WTC11 (cell line): ENCODE measurements around the gene JMJD4. TPM values are rescaled to one million over a fixed set of nuclear protein-coding genes. Genes with fewer than 3 reads are reported as not detected.

ENCODE experiments used
- ATAC-seq: fragments of 200-7000 bp; cut with Tn5 transposase; 2 replicates; pipeline ENCODE4 v1.10.0; 2021; ENCODE audit warnings: mild to moderate bottlenecking, moderate library complexity
- CTCF ChIA-PET: fragments of 300-600 bp; sonication (Branson Sonifier 250); formaldehyde crosslinking; loops from one replicate; lab custom pipeline; 2021; ENCODE audit warnings: antibody characterized with exemption; lab: Charles Lee
- POLR2A ChIA-PET: fragments of 350-600 bp; sonication (Branson Sonifier 250); formaldehyde crosslinking; loops from one replicate; lab custom pipeline; 2021; ENCODE audit warnings: antibody characterized with exemption; lab: Charles Lee
- DNase-seq: peaks from one replicate; pipeline ENCODE4 v3.0.0; 2021; ENCODE audit warnings: low spot score
- H3K27ac Mint-ChIP-seq: 2 replicates; pipeline ENCODE4 v1.8.0; 2021; ENCODE audit warnings: mixed read lengths
- H3K27me3 Mint-ChIP-seq: 2 replicates; pipeline ENCODE4 v1.8.0; 2021; ENCODE audit warnings: low read depth, mild to moderate bottlenecking, moderate library complexity, mixed read lengths
- H3K36me3 Mint-ChIP-seq: 2 replicates; pipeline ENCODE4 v1.8.0; 2021; ENCODE audit warnings: mixed read lengths
- H3K4me1 Mint-ChIP-seq: 2 replicates; pipeline ENCODE4 v1.8.0; 2022; ENCODE audit warnings: mixed read lengths
- H3K4me3 Mint-ChIP-seq: 2 replicates; pipeline ENCODE4 v1.8.0; 2021; ENCODE audit warnings: mild to moderate bottlenecking, moderate library complexity, mixed read lengths
- H3K9me3 Mint-ChIP-seq: 2 replicates; pipeline ENCODE4 v1.8.0; 2021; ENCODE audit warnings: mixed read lengths
- ATF1 ChIP-seq: sonication (generic); formaldehyde crosslinking; IDR thresholded peaks from 2 replicates; pipeline ENCODE4 v1.8.1; 2023; ENCODE audit warnings: mild to moderate bottlenecking, moderate library complexity, missing genetic modification reagents
- HMGA2 ChIP-seq: fragments of 250-450 bp; sonication (Bioruptor Pico); IDR thresholded peaks from 2 replicates; pipeline ENCODE4 v1.4.0; 2021; ENCODE audit warnings: mild to moderate bottlenecking, moderate library complexity
- JAZF1 ChIP-seq: fragments of 250-450 bp; sonication (Bioruptor Pico); IDR thresholded peaks from 2 replicates; pipeline ENCODE4 v1.9.0; 2021; ENCODE audit warnings: moderate library complexity, mild to moderate bottlenecking, inconsistent platforms
- KAT7 ChIP-seq: sonication (generic); formaldehyde crosslinking; IDR thresholded peaks from 2 replicates; pipeline ENCODE4 v1.8.1; 2023; ENCODE audit warnings: missing genetic modification reagents, mild to moderate bottlenecking, borderline replicate concordance
- NFATC4 ChIP-seq: fragments of 250-450 bp; sonication (Bioruptor Pico); IDR thresholded peaks from 2 replicates; pipeline ENCODE4 v1.9.0; 2021; ENCODE audit warnings: mild to moderate bottlenecking
- PRRX2 ChIP-seq: fragments of 250-450 bp; sonication (Bioruptor Pico); IDR thresholded peaks from 2 replicates; pipeline ENCODE4 v1.8.0; 2021; ENCODE audit warnings: mild to moderate bottlenecking
- RORB ChIP-seq: fragments of 250-450 bp; sonication (Bioruptor Pico); IDR thresholded peaks from 2 replicates; pipeline ENCODE4 v1.9.0; 2021; ENCODE audit warnings: mild to moderate bottlenecking
- SMAD4 ChIP-seq: sonication (generic); formaldehyde crosslinking; IDR thresholded peaks from 2 replicates; pipeline ENCODE4 v1.8.0; 2022; ENCODE audit warnings: mild to moderate bottlenecking, missing genetic modification reagents
- TEAD1 ChIP-seq: sonication (generic); formaldehyde crosslinking; IDR thresholded peaks from 2 replicates; pipeline ENCODE4 v1.8.0; 2022; ENCODE audit warnings: mild to moderate bottlenecking, missing genetic modification reagents
- TEAD4 ChIP-seq: sonication (generic); formaldehyde crosslinking; IDR thresholded peaks from 2 replicates; pipeline ENCODE4 v1.8.0; 2022; ENCODE audit warnings: mild to moderate bottlenecking, missing genetic modification reagents
- ZNF263 ChIP-seq: sonication (generic); formaldehyde crosslinking; IDR thresholded peaks from 2 replicates; pipeline ENCODE4 v1.8.1; 2022; ENCODE audit warnings: low read depth, mild to moderate bottlenecking, moderate library complexity, missing genetic modification reagents
- ZNF317 ChIP-seq: sonication (generic); formaldehyde crosslinking; IDR thresholded peaks from 2 replicates; pipeline ENCODE4 v1.8.1; 2023; ENCODE audit warnings: low read depth, mild to moderate bottlenecking, moderate library complexity, missing genetic modification reagents, borderline replicate concordance
- total RNA-seq: library from RNA; stranded (reverse); gene quantifications from 3 replicates; pipeline ENCODE4 v1.2.3, GENCODE V29; 2021
- TF ChIP-seq, protein P1 (sequence below): sonication (generic); formaldehyde crosslinking; IDR thresholded peaks from 2 replicates; pipeline ENCODE4 v1.8.1; 2022; ENCODE audit warnings: low read depth, missing genetic modification reagents, borderline replicate concordance
- TF ChIP-seq, protein P2 (sequence below): fragments of 250-450 bp; sonication (Bioruptor Pico); IDR thresholded peaks from 2 replicates; pipeline ENCODE4 v2.1.2; 2022; ENCODE audit warnings: mild to moderate bottlenecking, moderate library complexity
- TF ChIP-seq, protein P3 (sequence below): fragments of 250-450 bp; sonication (Bioruptor Pico); IDR thresholded peaks from 2 replicates; pipeline ENCODE4 v1.9.0; 2021; ENCODE audit warnings: moderate library complexity, mild to moderate bottlenecking, inconsistent platforms, borderline replicate concordance
- TF ChIP-seq, protein P4 (sequence below): sonication (generic); formaldehyde crosslinking; IDR thresholded peaks from 2 replicates; pipeline ENCODE4 v1.8.0; 2022; ENCODE audit warnings: mild to moderate bottlenecking, missing genetic modification reagents
- TF ChIP-seq, protein P5 (sequence below): sonication (generic); formaldehyde crosslinking; conservative IDR thresholded peaks from 2 replicates; pipeline ENCODE4 v1.8.1; 2023; ENCODE audit warnings: mild to moderate bottlenecking, low read depth, missing genetic modification reagents, moderate library complexity
- TF ChIP-seq, protein P6 (sequence below): sonication (generic); formaldehyde crosslinking; conservative IDR thresholded peaks from 2 replicates; pipeline ENCODE4 v1.8.1; 2022; ENCODE audit warnings: mild to moderate bottlenecking, missing genetic modification reagents
- TF ChIP-seq, protein P7 (sequence below): fragments of 200-600 bp; IDR thresholded peaks from 2 replicates; pipeline ENCODE4 v1.8.0; 2022; ENCODE audit warnings: antibody characterized with exemption

JMJD4 gene
- total RNA-seq, 1 experiment from 2014 or later, result 13.7 TPM

DNA sequence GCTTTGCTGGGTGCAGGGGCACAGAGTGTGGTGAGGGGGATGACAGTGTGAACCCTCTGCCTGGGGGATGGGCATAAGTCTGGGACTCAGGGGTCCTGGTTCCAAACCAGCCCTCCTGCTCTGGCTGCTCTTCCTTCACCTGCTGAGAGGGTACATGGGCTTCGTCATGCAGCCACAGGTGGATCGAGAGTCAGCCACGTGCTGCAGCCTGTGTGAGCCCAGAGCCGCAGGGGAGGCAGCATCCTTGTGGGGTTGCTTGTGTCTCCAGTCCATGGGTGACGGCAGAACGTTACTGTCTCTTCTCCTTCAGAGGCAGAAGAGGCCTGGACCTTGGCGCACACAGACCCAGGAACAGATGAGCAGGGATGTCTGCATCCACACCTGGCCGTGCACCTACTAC is 12.3 kb upstream of the JMJD4 start:
- no peak overlapping the region for H3K27ac Mint-ChIP-seq
- no peaks in the 10 kb centered on the region for H3K27me3 Mint-ChIP-seq
- TF ChIP-seq, protein P1, sequence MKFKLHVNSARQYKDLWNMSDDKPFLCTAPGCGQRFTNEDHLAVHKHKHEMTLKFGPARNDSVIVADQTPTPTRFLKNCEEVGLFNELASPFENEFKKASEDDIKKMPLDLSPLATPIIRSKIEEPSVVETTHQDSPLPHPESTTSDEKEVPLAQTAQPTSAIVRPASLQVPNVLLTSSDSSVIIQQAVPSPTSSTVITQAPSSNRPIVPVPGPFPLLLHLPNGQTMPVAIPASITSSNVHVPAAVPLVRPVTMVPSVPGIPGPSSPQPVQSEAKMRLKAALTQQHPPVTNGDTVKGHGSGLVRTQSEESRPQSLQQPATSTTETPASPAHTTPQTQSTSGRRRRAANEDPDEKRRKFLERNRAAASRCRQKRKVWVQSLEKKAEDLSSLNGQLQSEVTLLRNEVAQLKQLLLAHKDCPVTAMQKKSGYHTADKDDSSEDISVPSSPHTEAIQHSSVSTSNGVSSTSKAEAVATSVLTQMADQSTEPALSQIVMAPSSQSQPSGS (CRISPR knock-in tag), result no peak
- TF ChIP-seq ATF1 (CRISPR knock-in tag) (no peak), ZNF263 (CRISPR knock-in tag) (no peak), HMGA2 (CRISPR knock-in tag) (no peak), PRRX2 (CRISPR knock-in tag) (no peak), JAZF1 (no peak), NFATC4 (CRISPR knock-in tag) (no peak)
- TF ChIP-seq, protein P2, sequence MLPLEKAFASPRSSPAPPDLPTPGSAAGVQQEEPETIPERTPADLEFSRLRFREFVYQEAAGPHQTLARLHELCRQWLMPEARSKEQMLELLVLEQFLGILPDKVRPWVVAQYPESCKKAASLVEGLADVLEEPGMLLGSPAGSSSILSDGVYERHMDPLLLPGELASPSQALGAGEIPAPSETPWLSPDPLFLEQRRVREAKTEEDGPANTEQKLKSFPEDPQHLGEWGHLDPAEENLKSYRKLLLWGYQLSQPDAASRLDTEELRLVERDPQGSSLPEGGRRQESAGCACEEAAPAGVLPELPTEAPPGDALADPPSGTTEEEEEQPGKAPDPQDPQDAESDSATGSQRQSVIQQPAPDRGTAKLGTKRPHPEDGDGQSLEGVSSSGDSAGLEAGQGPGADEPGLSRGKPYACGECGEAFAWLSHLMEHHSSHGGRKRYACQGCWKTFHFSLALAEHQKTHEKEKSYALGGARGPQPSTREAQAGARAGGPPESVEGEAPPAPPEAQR, result no peak
- TF ChIP-seq, protein P3, sequence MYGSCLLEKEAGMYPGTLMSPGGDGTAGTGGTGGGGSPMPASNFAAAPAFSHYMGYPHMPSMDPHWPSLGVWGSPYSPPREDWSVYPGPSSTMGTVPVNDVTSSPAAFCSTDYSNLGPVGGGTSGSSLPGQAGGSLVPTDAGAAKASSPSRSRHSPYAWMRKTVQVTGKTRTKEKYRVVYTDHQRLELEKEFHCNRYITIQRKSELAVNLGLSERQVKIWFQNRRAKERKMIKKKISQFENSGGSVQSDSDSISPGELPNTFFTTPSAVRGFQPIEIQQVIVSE (CRISPR knock-in tag), result no peak
- TF ChIP-seq, protein P4, sequence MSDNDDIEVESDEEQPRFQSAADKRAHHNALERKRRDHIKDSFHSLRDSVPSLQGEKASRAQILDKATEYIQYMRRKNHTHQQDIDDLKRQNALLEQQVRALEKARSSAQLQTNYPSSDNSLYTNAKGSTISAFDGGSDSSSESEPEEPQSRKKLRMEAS (CRISPR knock-in tag), result no peak
- H3K4me1 Mint-ChIP-seq, result no peaks in the 10 kb centered on the region
- no peaks in the 10 kb centered on the region for H3K9me3 Mint-ChIP-seq
- no peak for ATAC-seq
- H3K4me3 Mint-ChIP-seq, result no peak overlapping the region
- H3K36me3 Mint-ChIP-seq, result peaks cover 11% of the 10 kb centered on the region
- POLR2A ChIA-PET, result no interaction called here
- CTCF ChIA-PET, result no interaction called here
- DNase-seq, result no peak

DNA sequence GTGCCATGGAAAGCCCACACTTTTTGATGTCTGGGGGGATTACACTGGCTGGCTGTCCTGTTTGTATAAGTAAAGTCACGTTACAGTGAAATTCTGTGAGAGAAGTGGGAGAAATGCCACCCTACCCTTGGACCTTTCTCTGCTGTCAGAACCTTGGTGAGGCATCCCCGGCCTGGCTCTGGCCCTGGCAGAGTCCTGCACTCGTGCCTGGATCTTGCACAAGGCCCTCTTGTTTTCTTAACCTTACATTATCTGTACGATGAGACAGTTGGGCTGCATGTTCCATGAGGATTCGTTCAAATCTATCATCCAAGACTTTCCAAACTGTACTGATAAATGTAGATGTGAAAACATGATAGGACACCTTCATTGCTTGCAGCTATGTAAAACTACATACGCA is 11.6 kb upstream of the JMJD4 start:
- Mint-ChIP-seq H3K4me3 (no peak overlapping the region), H3K4me1 (no peaks in the 10 kb centered on the region), H3K9me3 (no peaks in the 10 kb centered on the region), H3K27ac (no peak overlapping the region), H3K36me3 (peaks cover 11% of the 10 kb centered on the region), H3K27me3 (no peaks in the 10 kb centered on the region)
- CTCF ChIA-PET, result no interaction called here
- POLR2A ChIA-PET, result no interaction called here
- ATAC-seq (no peak), DNase-seq (no peak)
- TF ChIP-seq, protein P5, sequence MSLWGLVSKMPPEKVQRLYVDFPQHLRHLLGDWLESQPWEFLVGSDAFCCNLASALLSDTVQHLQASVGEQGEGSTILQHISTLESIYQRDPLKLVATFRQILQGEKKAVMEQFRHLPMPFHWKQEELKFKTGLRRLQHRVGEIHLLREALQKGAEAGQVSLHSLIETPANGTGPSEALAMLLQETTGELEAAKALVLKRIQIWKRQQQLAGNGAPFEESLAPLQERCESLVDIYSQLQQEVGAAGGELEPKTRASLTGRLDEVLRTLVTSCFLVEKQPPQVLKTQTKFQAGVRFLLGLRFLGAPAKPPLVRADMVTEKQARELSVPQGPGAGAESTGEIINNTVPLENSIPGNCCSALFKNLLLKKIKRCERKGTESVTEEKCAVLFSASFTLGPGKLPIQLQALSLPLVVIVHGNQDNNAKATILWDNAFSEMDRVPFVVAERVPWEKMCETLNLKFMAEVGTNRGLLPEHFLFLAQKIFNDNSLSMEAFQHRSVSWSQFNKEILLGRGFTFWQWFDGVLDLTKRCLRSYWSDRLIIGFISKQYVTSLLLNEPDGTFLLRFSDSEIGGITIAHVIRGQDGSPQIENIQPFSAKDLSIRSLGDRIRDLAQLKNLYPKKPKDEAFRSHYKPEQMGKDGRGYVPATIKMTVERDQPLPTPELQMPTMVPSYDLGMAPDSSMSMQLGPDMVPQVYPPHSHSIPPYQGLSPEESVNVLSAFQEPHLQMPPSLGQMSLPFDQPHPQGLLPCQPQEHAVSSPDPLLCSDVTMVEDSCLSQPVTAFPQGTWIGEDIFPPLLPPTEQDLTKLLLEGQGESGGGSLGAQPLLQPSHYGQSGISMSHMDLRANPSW, result no peak
- TF ChIP-seq TEAD1 (CRISPR knock-in tag), result no peak
- TF ChIP-seq, protein P2, result no peak
- TF ChIP-seq RORB, result no peak
- no peak for TF ChIP-seq ZNF317 (CRISPR knock-in tag)
- TF ChIP-seq, protein P6, sequence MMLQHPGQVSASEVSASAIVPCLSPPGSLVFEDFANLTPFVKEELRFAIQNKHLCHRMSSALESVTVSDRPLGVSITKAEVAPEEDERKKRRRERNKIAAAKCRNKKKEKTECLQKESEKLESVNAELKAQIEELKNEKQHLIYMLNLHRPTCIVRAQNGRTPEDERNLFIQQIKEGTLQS (CRISPR knock-in tag), result no peak
- TF ChIP-seq, protein P7, sequence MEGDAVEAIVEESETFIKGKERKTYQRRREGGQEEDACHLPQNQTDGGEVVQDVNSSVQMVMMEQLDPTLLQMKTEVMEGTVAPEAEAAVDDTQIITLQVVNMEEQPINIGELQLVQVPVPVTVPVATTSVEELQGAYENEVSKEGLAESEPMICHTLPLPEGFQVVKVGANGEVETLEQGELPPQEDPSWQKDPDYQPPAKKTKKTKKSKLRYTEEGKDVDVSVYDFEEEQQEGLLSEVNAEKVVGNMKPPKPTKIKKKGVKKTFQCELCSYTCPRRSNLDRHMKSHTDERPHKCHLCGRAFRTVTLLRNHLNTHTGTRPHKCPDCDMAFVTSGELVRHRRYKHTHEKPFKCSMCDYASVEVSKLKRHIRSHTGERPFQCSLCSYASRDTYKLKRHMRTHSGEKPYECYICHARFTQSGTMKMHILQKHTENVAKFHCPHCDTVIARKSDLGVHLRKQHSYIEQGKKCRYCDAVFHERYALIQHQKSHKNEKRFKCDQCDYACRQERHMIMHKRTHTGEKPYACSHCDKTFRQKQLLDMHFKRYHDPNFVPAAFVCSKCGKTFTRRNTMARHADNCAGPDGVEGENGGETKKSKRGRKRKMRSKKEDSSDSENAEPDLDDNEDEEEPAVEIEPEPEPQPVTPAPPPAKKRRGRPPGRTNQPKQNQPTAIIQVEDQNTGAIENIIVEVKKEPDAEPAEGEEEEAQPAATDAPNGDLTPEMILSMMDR, result no peak
- TF ChIP-seq KAT7 (CRISPR knock-in tag), result no peak
- no peak for TF ChIP-seq TEAD4 (CRISPR knock-in tag)
- TF ChIP-seq SMAD4 (CRISPR knock-in tag), result no peak
- TF ChIP-seq, protein P4 (CRISPR knock-in tag), result no peak
